GM19395 (cell line): ENCODE results near the gene FLNC.
A peak's percentile ranks its signal among the peaks of the same experiment; 100 is the strongest.

Experiments used
- ATAC-seq: cut with Tn5 transposase; IDR thresholded peaks from one replicate; pipeline ENCODE4 v1.9.1; 2021; ENCODE audit warnings: mild to moderate bottlenecking, moderate library complexity; ENCODE audit not compliant: unreplicated experiment

FLNC gene

GRCh38 chr7:128878226-128879105 lies 48.3 kb downstream of the FLNC start:
- ATAC-seq: no peak

- no peak for ATAC-seq
These were observed 49.3 kb downstream of the FLNC start for GRCh38 chr7:128879461-128879938.

GRCh38 chr7:128879939-128880746 lies 49.9 kb downstream of the FLNC start:
- no peak for ATAC-seq

- ATAC-seq: no peak
These were observed 50.7 kb downstream of the FLNC start for GRCh38 chr7:128880791-128881457.

GRCh38 chr7:128881458-128882125 lies 51.4 kb downstream of the FLNC start:
- no peak for ATAC-seq

GRCh38 chr7:128882134-128882533 lies 51.9 kb downstream of the FLNC start:
- no peak for ATAC-seq

GRCh38 chr7:128883622-128884448 lies 53.6 kb downstream of the FLNC start:
- ATAC-seq: peak; percentile 76

GRCh38 chr7:128884561-128885369 lies 54.6 kb downstream of the FLNC start:
- ATAC-seq: no peak

GRCh38 chr7:128885370-128886187 lies 55.4 kb downstream of the FLNC start:
- no peak for ATAC-seq

GRCh38 chr7:128886391-128887168 lies 56.4 kb downstream of the FLNC start:
- no peak for ATAC-seq

GRCh38 chr7:128887169-128888038 lies 57.2 kb downstream of the FLNC start:
- ATAC-seq: no peak

GRCh38 chr7:128888039-128888755 lies 58.0 kb downstream of the FLNC start:
- no peak for ATAC-seq

GRCh38 chr7:128888756-128889095 lies 58.5 kb downstream of the FLNC start:
- ATAC-seq: no peak

GRCh38 chr7:128889121-128889520 lies 58.9 kb downstream of the FLNC start:
- no peak for ATAC-seq

GRCh38 chr7:128890306-128891109 lies 60.3 kb downstream of the FLNC start:
- ATAC-seq: no peak
